ENCODE results near the gene CERS1.

GRCh38 chr19:18848878-18849661 is 46.9 kb downstream of the CERS1 start:
- no peak for TF ChIP-seq REST (IDR thresholded peaks at IDR 0.05; ENCODE audit: insufficient read depth in 1 of 2, low read depth in 2 of 2, low read length in 2 of 2)
- no peak for TF ChIP-seq POLR2AphosphoS5 (IDR thresholded peaks at IDR 0.05; ENCODE audit: low read depth, low read length)
- no peak for TF ChIP-seq TAF1 (IDR thresholded peaks at IDR 0.05; ENCODE audit: borderline replicate concordance, insufficient read depth, low read length)

Measured in PFSK-1 (cell line).